Measurements from ENCODE around the gene CHM. TPM values are rescaled to one million over a fixed set of nuclear protein-coding genes. Genes with fewer than 3 reads are reported as not detected.

Gene CHM
- total and polyA plus RNA-seq, 2 experiments from 2014 or later: 19.0 to 19.1 TPM

DNA sequence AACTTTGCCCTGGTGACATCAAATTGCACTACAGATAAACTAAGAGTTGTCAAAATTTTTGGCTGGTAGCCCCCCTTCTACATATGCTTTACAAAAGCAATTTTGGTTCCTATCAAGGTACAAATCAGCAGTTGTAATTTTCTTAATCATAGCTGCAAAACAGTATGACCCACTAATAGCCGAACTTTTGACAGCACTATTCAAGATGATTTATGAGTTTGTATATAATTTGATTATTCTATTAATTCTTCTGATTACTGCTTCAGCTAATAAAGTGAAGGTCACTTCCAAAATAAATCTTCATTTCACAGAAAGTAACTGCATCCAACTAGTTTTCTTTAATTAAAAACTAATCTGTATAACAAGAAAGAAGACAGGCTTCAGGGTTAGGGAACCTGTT lies 119.6 kb downstream of the CHM start (continued):
- TF ChIP-seq ZNF462 (CRISPR knock-in tag; IDR thresholded peaks at IDR 0.05): no peak
- no peak for TF ChIP-seq EZH2 (IDR thresholded peaks at IDR 0.05; ENCODE audit: low read depth, unreplicated experiment)
- TF ChIP-seq ZNF114 (CRISPR knock-in tag; IDR thresholded peaks at IDR 0.05): no peak
- TF ChIP-seq CREB1 (CRISPR knock-in tag; IDR thresholded peaks at IDR 0.05; ENCODE audit: low read depth): no peak
- TF ChIP-seq EZH2phosphoT487 (IDR thresholded peaks at IDR 0.05; ENCODE audit: unreplicated experiment): no peak
- no peak for TF ChIP-seq NANOG (IDR thresholded peaks at IDR 0.05; ENCODE audit: borderline replicate concordance)
- TF ChIP-seq, protein P1, sequence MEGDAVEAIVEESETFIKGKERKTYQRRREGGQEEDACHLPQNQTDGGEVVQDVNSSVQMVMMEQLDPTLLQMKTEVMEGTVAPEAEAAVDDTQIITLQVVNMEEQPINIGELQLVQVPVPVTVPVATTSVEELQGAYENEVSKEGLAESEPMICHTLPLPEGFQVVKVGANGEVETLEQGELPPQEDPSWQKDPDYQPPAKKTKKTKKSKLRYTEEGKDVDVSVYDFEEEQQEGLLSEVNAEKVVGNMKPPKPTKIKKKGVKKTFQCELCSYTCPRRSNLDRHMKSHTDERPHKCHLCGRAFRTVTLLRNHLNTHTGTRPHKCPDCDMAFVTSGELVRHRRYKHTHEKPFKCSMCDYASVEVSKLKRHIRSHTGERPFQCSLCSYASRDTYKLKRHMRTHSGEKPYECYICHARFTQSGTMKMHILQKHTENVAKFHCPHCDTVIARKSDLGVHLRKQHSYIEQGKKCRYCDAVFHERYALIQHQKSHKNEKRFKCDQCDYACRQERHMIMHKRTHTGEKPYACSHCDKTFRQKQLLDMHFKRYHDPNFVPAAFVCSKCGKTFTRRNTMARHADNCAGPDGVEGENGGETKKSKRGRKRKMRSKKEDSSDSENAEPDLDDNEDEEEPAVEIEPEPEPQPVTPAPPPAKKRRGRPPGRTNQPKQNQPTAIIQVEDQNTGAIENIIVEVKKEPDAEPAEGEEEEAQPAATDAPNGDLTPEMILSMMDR (conservative IDR thresholded peaks at IDR 0.05; ENCODE audit: low read depth in 2 of 2): no peak
- TF ChIP-seq ZNF331 (CRISPR knock-in tag; IDR thresholded peaks at IDR 0.05; ENCODE audit: low read depth): no peak
- TF ChIP-seq REST (IDR thresholded peaks at IDR 0.05; ENCODE audit: unreplicated experiment): no peak
- no peak for TF ChIP-seq STAT1 (IDR thresholded peaks at IDR 0.05; ENCODE audit: unreplicated experiment)
- no peak for TF ChIP-seq POLR2AphosphoS5 (IDR thresholded peaks at IDR 0.05; ENCODE audit: low read depth)
